Sigmoid colon (tissue), 7 donors: ENCODE data around the gene PRR15L. TPM values are rescaled to one million over a fixed set of nuclear protein-coding genes. Genes with fewer than 3 reads are reported as not detected.

ENCODE experiments used
- DNase-seq: peaks from one replicate; pipeline ENCODE4 v3.0.0-alpha.2; 2019
- H3K27ac ChIP-seq, 4 donors: fragments of 200-600 bp; sonication (generic); one replicate each; pipeline ENCODE4 v1.5.1; 2016 to 2019; ENCODE audit warnings: mild to moderate bottlenecking in 1 of 4
- H3K27me3 ChIP-seq, 3 donors: fragments of 200-600 bp; sonication (generic); one replicate each; pipeline ENCODE4 v1.5.1; 2019; ENCODE audit warnings: mild to moderate bottlenecking in 1 of 3
- H3K36me3 ChIP-seq, 4 donors: fragments of 200-600 bp; sonication (generic); one replicate each; pipeline ENCODE4 v1.5.1; 2016 to 2019
- H3K4me1 ChIP-seq, 4 donors: fragments of 200-600 bp; sonication (generic); one replicate each; pipeline ENCODE4 v1.5.1; 2017 to 2019
- H3K4me3 ChIP-seq, 4 donors: fragments of 200-600 bp; sonication (generic); one replicate each; pipeline ENCODE4 v1.5.1; 2017 to 2019; ENCODE audit warnings: mild to moderate bottlenecking in 2 of 4, moderate library complexity in 1 of 4
- H3K9me3 ChIP-seq, 4 donors: fragments of 200-600 bp in 3 of 4; sonication (generic) in 3 of 4; one replicate each; pipeline versions ENCODE4 v1.5.1 to v1.6.1; 2013 to 2019
- EP300 ChIP-seq, 4 donors: sonication (generic); formaldehyde crosslinking; IDR thresholded peaks; one replicate each; pipeline ENCODE4 v1.6.1; 2017; ENCODE audit warnings: antibody characterized with exemption in 4 of 4
- POLR2A ChIP-seq, 2 donors: fragments of 450-650 bp; IDR thresholded peaks; one replicate each; pipeline ENCODE4 v1.6.1; 2016; ENCODE audit warnings: antibody characterized with exemption in 2 of 2, mild to moderate bottlenecking in 2 of 2, moderate library complexity in 2 of 2
- POLR2AphosphoS5 ChIP-seq, 4 donors: sonication (generic); formaldehyde crosslinking; IDR thresholded peaks; one replicate each; pipeline ENCODE4 v1.6.1; 2017; ENCODE audit warnings: antibody characterized with exemption in 4 of 4
- WGBS, 2 donors: extraction: QIAGEN DNeasy Blood & Tissue Kit; methylation state at CpG; one replicate each; pipeline ENCODE4 v1.1.7; 2013; 5-methylcytosine and 5-hydroxymethylcytosine counted together
- intact Hi-C: fragments of 100-400 bp; cut with DNase I; formaldehyde crosslinking; loops from one replicate; pipeline ENCODE4 v1.15.1; 2023
- polyA plus RNA-seq, 3 donors: library from polyadenylated mRNA; stranded (reverse); fragments of 200-250 nt; gene quantifications; one replicate each; pipeline ENCODE4 v1.2.3, GENCODE V29; 2013
- total RNA-seq, 4 donors: library from RNA; depleted of rRNA; stranded (reverse); fragments of >200 nt; gene quantifications; one replicate each; pipeline ENCODE4 v1.1.0, GENCODE V29; 2016
- TF ChIP-seq, protein P1 (sequence below), 4 experiments: fragments of 450-650 bp in 3 of 4; fragments of 200-600 bp in 1 of 4; IDR thresholded peaks; one replicate each; pipeline ENCODE4 v1.5.1; 2016 to 2019; ENCODE audit warnings: antibody characterized with exemption in 4 of 4, mild to moderate bottlenecking in 3 of 4, moderate library complexity in 2 of 4
- donor health status: healthy with polysubstance abuse.
- donor health status: Bipolar disorder and iron deficiency.
- donor health status: healthy.

PRR15L gene
- total and polyA plus RNA-seq, 7 donors = 0.36 to 334 (median 251) TPM; not detected in 3

GRCh38 chr17:47952171-47953021 is 5.3 kb downstream of the PRR15L start:
- TF ChIP-seq EP300 (IDR thresholded peaks at IDR 0.05) = no peak
- TF ChIP-seq, protein P1, sequence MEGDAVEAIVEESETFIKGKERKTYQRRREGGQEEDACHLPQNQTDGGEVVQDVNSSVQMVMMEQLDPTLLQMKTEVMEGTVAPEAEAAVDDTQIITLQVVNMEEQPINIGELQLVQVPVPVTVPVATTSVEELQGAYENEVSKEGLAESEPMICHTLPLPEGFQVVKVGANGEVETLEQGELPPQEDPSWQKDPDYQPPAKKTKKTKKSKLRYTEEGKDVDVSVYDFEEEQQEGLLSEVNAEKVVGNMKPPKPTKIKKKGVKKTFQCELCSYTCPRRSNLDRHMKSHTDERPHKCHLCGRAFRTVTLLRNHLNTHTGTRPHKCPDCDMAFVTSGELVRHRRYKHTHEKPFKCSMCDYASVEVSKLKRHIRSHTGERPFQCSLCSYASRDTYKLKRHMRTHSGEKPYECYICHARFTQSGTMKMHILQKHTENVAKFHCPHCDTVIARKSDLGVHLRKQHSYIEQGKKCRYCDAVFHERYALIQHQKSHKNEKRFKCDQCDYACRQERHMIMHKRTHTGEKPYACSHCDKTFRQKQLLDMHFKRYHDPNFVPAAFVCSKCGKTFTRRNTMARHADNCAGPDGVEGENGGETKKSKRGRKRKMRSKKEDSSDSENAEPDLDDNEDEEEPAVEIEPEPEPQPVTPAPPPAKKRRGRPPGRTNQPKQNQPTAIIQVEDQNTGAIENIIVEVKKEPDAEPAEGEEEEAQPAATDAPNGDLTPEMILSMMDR (IDR thresholded peaks at IDR 0.05) = no peak
- no peak for TF ChIP-seq POLR2A (IDR thresholded peaks at IDR 0.05)
- TF ChIP-seq POLR2AphosphoS5 (IDR thresholded peaks at IDR 0.05) = no peak
- H3K27me3 ChIP-seq = no peaks in the 10 kb centered on the region
- intact Hi-C loops = no loop called here
- H3K4me1 ChIP-seq = peaks cover 0 to 18% (median 15%) of the 10 kb centered on the region in 4 donors
- no peak overlapping the region for H3K27ac ChIP-seq
- H3K4me3 ChIP-seq = no peak overlapping the region
- DNase-seq = no peak
- peaks cover 0 to 4% (median 1%) of the 10 kb centered on the region in 4 donors for H3K36me3 ChIP-seq
- no peaks in the 10 kb centered on the region for H3K9me3 ChIP-seq
- WGBS, 2 donors = 17 to 58% methylated on average over 12 of the region's 12 CpGs

GRCh38 chr17:47950448-47950847 is 7.2 kb downstream of the PRR15L start:
- peaks cover 0 to 24% (median 15%) of the 10 kb centered on the region in 4 donors for H3K4me1 ChIP-seq
- H3K4me3 ChIP-seq = no peak overlapping the region
- H3K9me3 ChIP-seq = no peaks in the 10 kb centered on the region
- WGBS, 2 donors = 33 to 78% methylated on average over 4 of the region's 4 CpGs
- intact Hi-C loops = no loop called here
- TF ChIP-seq POLR2AphosphoS5 (IDR thresholded peaks at IDR 0.05) = no peak
- no peak for TF ChIP-seq POLR2A (IDR thresholded peaks at IDR 0.05)
- no peak for TF ChIP-seq EP300 (IDR thresholded peaks at IDR 0.05)
- TF ChIP-seq, protein P1 (IDR thresholded peaks at IDR 0.05) = no peak
- peaks cover 0 to 16% (median 2%) of the 10 kb centered on the region in 4 donors for H3K36me3 ChIP-seq
- no peaks in the 10 kb centered on the region for H3K27me3 ChIP-seq
- DNase-seq = no peak
- peak overlapping the region in 1 of 4 donors; percentile 4 for H3K27ac ChIP-seq

GRCh38 chr17:47949946-47950345 is 7.7 kb downstream of the PRR15L start:
- peaks cover 3 to 21% (median 4%) of the 10 kb centered on the region in 4 donors for H3K36me3 ChIP-seq

GRCh38 chr17:47949197-47949759 is 8.4 kb downstream of the PRR15L start:
- Histone ChIP-seq H3K9me3 (no peaks in the 10 kb centered on the region), H3K4me1 (peaks cover 0 to 24% (median 15%) of the 10 kb centered on the region in 4 donors), H3K27ac (peak overlapping the region; percentile 62 to 72 (median 66)), H3K36me3 (peaks cover 3 to 28% (median 7%) of the 10 kb centered on the region in 4 donors), H3K4me3 (peak overlapping the region; percentile 8 to 38 (median 32)), H3K27me3 (no peaks in the 10 kb centered on the region)
- DNase-seq = peak; percentile 92
- intact Hi-C loops = loop anchor here (1.0 kb wide), 2 partner anchors 21 to 69 kb away; no protein-coding TSS in a partner anchor
- 2 to 8% methylated on average over 22 of the region's 22 CpGs for WGBS, 2 donors
- TF ChIP-seq, protein P1 (IDR thresholded peaks at IDR 0.05) = peak; percentile 76 to 92 (median 87)
- TF ChIP-seq EP300 (IDR thresholded peaks at IDR 0.05) (no peak), POLR2AphosphoS5 (IDR thresholded peaks at IDR 0.05) (peak in 1 of 4 donors; percentile 32), POLR2A (IDR thresholded peaks at IDR 0.05) (peak in 1 of 2 donors; percentile 4)

More at GRCh38 chr17:47949946-47950345, 7.7 kb downstream of the PRR15L start:
- peaks cover 0 to 24% (median 15%) of the 10 kb centered on the region in 4 donors for H3K4me1 ChIP-seq
- TF ChIP-seq POLR2A (IDR thresholded peaks at IDR 0.05) (no peak), POLR2AphosphoS5 (IDR thresholded peaks at IDR 0.05) (no peak), EP300 (IDR thresholded peaks at IDR 0.05) (no peak)
- TF ChIP-seq, protein P1 (IDR thresholded peaks at IDR 0.05) = no peak
- intact Hi-C loops = loop anchor here (1.0 kb wide), 2 partner anchors 20 to 68 kb away; no protein-coding TSS in a partner anchor
- DNase-seq = no peak
- H3K4me3 ChIP-seq = no peak overlapping the region
- H3K27ac ChIP-seq = peak overlapping the region in 2 of 4 donors; percentile 62 to 66
- no peaks in the 10 kb centered on the region for H3K27me3 ChIP-seq
- WGBS, 2 donors = 15 to 24% methylated on average over 3 of the region's 3 CpGs
- H3K9me3 ChIP-seq = no peaks in the 10 kb centered on the region
